AG09309 (cell line): Measurements from ENCODE around the gene LCE2A.
"Not testable (repeated sequence)": the region's sequence is repeated elsewhere in the genome, so short reads cannot be mapped to it uniquely, and the experiment has no call there.

Source experiments
- DNase-seq: peaks from one replicate; pipeline ENCODE4 v3.0.0-alpha.2; 2010; ENCODE audit warnings: low read depth
- H3K4me3 ChIP-seq: 2 replicates; pipeline ENCODE4 v1.5.1; 2011; ENCODE audit warnings: mild to moderate bottlenecking, low read depth, low read length, moderate library complexity; ENCODE audit not compliant: control insufficient read depth
- TF ChIP-seq, protein P1 (sequence below): IDR thresholded peaks from 2 replicates; pipeline ENCODE4 v1.5.1; 2011; ENCODE audit warnings: mild to moderate bottlenecking, low read depth, low read length, inconsistent platforms; ENCODE audit not compliant: insufficient read depth, control insufficient read depth; ENCODE audit errors: missing control alignments

Gene LCE2A

GRCh38 chr1:152697701-152698600, at the start of gene LCE2A:
TSS of gene LCE2A (plus strand) at chr1:152698345. CDS start at chr1:152698902, 557 bp downstream.
- no peak within 1 kb of the TSS for H3K4me3 ChIP-seq
- DNase-seq, result no peak
- TF ChIP-seq, protein P1, sequence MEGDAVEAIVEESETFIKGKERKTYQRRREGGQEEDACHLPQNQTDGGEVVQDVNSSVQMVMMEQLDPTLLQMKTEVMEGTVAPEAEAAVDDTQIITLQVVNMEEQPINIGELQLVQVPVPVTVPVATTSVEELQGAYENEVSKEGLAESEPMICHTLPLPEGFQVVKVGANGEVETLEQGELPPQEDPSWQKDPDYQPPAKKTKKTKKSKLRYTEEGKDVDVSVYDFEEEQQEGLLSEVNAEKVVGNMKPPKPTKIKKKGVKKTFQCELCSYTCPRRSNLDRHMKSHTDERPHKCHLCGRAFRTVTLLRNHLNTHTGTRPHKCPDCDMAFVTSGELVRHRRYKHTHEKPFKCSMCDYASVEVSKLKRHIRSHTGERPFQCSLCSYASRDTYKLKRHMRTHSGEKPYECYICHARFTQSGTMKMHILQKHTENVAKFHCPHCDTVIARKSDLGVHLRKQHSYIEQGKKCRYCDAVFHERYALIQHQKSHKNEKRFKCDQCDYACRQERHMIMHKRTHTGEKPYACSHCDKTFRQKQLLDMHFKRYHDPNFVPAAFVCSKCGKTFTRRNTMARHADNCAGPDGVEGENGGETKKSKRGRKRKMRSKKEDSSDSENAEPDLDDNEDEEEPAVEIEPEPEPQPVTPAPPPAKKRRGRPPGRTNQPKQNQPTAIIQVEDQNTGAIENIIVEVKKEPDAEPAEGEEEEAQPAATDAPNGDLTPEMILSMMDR, result no peak

DNA sequence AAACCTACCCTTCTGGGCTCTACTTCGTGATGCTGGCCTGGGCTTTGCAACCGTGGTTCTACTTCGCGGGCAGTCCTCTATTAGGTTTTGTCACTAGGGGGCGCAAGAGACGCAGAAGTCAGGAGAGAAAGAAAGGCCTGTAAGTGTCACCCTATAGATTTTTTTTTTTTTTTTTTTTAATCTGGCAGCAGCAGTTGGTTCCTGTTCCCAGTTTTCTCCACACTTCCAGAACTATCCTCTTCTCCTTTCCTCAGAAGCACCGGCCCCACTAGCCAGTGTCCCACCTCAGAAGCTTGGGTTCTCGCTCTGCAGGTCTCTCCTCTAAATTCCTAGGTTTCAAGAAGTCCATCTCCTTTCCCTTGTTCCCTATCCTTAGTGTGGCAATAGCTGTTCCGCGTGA, 44.0 kb upstream of the LCE2A start:
- TF ChIP-seq, protein P1, result peak; percentile 32
- no peak for DNase-seq
- H3K4me3 ChIP-seq, result no peak overlapping the region

GRCh38 chr1:152656459-152656858, 41.7 kb upstream of the LCE2A start:
- no peak for DNase-seq
- TF ChIP-seq, protein P1, result no peak
- no peak overlapping the region for H3K4me3 ChIP-seq

DNA sequence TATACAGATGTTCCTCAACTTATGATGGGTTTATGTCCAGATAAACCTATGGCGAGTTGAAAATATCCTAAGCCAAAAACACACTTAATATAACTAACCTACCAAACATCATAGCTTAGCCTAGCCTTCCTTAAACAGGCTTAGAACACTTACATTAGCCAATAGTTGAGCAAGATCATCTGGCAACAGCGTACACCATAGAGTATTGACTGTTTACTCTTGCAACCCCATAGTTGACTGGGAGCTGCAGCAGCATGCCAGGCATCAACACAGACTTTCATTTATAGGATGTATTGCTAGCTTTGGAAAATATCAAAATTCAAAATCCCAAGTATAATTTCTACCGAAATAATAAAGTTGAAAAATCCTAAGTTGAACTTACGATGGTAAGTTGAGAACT, 40.5 kb upstream of the LCE2A start:
- H3K4me3 ChIP-seq, result no peak overlapping the region
- TF ChIP-seq, protein P1, result no peak
- no peak for DNase-seq

DNA sequence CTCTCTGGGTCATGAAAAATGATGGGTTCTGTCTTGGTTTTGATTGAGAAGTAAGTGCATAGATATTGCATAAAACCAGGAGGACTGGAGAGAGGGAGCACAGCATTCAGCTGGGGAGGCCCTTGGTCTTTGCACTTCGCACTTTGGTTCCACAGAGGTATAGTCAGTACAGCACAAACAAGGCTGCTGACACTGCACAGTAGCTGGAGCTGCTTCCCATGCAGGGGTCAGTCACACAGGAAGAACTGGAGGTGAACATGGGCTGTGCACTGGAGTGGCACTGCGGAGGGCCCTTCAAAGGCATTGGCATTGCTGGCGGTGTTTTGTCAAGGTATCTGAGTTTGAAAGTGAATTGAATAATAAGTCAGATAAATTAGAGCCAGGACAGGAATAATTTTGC, 39.5 kb upstream of the LCE2A start:
- TF ChIP-seq, protein P1, result no peak

DNA sequence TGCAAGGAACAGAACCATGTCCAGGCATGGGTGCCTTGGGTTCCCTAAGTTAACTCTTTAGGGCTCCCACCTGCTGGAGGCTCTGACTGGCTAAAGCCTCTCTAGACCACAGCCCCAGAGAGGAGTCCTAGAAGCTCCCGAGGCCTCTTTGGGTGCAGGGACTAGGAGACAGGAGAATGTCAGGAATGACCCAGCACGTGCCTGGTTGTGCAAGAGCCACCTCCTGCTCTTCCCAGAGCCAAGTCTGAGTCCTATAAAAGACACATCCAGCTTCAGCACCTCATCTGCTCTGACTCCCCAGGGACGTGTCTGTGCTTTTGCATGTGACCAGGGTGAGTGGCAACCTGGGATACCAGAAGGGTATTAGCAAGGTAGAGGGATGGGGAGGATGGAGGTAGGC, 35.0 kb upstream of the LCE2A start, which contains the start of gene LCE2D:
TSS of gene LCE2D (plus strand) at position 283 of the 400 bp plus-strand sequence. CDS start 726 bp downstream, outside the sequence.
- H3K4me3 ChIP-seq, result no peak within 1 kb of the TSS
- TF ChIP-seq, protein P1, result no peak
- DNase-seq, result no peak

More for the DNA sequence above, 39.5 kb upstream of the LCE2A start:
- DNase-seq, result no peak
- no peak overlapping the region for H3K4me3 ChIP-seq

GRCh38 chr1:152666171-152666570, 32.0 kb upstream of the LCE2A start:
- DNase-seq, result not testable (repeated sequence)

More at GRCh38 chr1:152666171-152666570, 32.0 kb upstream of the LCE2A start:
- H3K4me3 ChIP-seq, result not testable (repeated sequence)
